Astrocyte (in vitro differentiated cells and primary cell): ENCODE results near the gene SLC39A3. TPM values are rescaled to one million over a fixed set of nuclear protein-coding genes. Genes with fewer than 3 reads are reported as not detected.

Experiments used
- DNase-seq: peaks from one replicate; pipeline ENCODE4 v3.0.0-alpha.2; 2010; ENCODE audit warnings: low read depth
- FAIRE-seq: peaks from 2 replicates; lab custom pipeline; 2011; peaks lifted over from hg19 to GRCh38; lab: Jason Lieb, UNC
- H2AFZ ChIP-seq: 2 replicates; pipeline ENCODE4 v1.6.0; 2012; ENCODE audit warnings: low read depth, low read length, inconsistent platforms
- H3K27ac ChIP-seq: 2 replicates; pipeline ENCODE4 v1.5.1; 2011; ENCODE audit warnings: low read depth, low read length, inconsistent platforms
- H3K27me3 ChIP-seq: 2 replicates; pipeline ENCODE4 v1.6.0; 2011; ENCODE audit warnings: low read length, inconsistent platforms; ENCODE audit not compliant: insufficient read depth
- H3K36me3 ChIP-seq: 2 replicates; pipeline ENCODE4 v1.5.1; 2011; ENCODE audit warnings: low read length, inconsistent platforms; ENCODE audit not compliant: insufficient read depth
- H3K4me1 ChIP-seq: 2 replicates; pipeline ENCODE4 v1.5.1; 2011; ENCODE audit warnings: low read length, inconsistent platforms; ENCODE audit not compliant: insufficient read depth
- H3K4me2 ChIP-seq: 2 replicates; pipeline ENCODE4 v1.6.0; 2012; ENCODE audit warnings: low read length, inconsistent platforms
- H3K4me3 ChIP-seq: 2 replicates; pipeline ENCODE4 v1.5.1; 2011; ENCODE audit warnings: low read depth, mild to moderate bottlenecking, low read length, inconsistent platforms; ENCODE audit not compliant: insufficient read depth
- H3K79me2 ChIP-seq: 2 replicates; pipeline ENCODE4 v1.6.0; 2012; ENCODE audit warnings: mild to moderate bottlenecking, low read length, inconsistent platforms; ENCODE audit not compliant: insufficient read depth
- H3K9ac ChIP-seq: 2 replicates; pipeline ENCODE4 v1.6.0; 2012; ENCODE audit warnings: mild to moderate bottlenecking, low read length, inconsistent platforms
- H3K9me3 ChIP-seq: 2 replicates; pipeline ENCODE4 v1.5.1; 2012; ENCODE audit warnings: low read depth, mild to moderate bottlenecking, low read length, inconsistent platforms; ENCODE audit not compliant: insufficient read depth
- H4K20me1 ChIP-seq: 2 replicates; pipeline ENCODE4 v1.6.0; 2012; ENCODE audit warnings: low read length, inconsistent platforms; ENCODE audit not compliant: insufficient read depth
- H3K27ac Mint-ChIP-seq: one replicate; pipeline ENCODE4 v1.8.0; 2021; ENCODE audit warnings: mild to moderate bottlenecking, mixed read lengths; ENCODE audit not compliant: unreplicated experiment
- H3K27me3 Mint-ChIP-seq: one replicate; pipeline ENCODE4 v1.8.0; 2021; ENCODE audit warnings: low read depth, mixed read lengths; ENCODE audit not compliant: unreplicated experiment
- H3K36me3 Mint-ChIP-seq: one replicate; pipeline ENCODE4 v1.8.0; 2021; ENCODE audit warnings: low read depth, mixed read lengths; ENCODE audit not compliant: unreplicated experiment
- H3K4me1 Mint-ChIP-seq: one replicate; pipeline ENCODE4 v1.8.0; 2021; ENCODE audit warnings: low read depth, mixed read lengths; ENCODE audit not compliant: unreplicated experiment
- H3K4me3 Mint-ChIP-seq: one replicate; pipeline ENCODE4 v1.8.0; 2021; ENCODE audit warnings: mild to moderate bottlenecking, moderate library complexity, mixed read lengths; ENCODE audit not compliant: unreplicated experiment
- H3K9me3 Mint-ChIP-seq: one replicate; pipeline ENCODE4 v1.8.0; 2021; ENCODE audit warnings: mild to moderate bottlenecking, mixed read lengths; ENCODE audit not compliant: unreplicated experiment
- CTCF ChIP-seq: IDR thresholded peaks from 2 replicates; pipeline ENCODE4 v1.5.1; 2011; ENCODE audit warnings: low read depth, mild to moderate bottlenecking, inconsistent platforms, low read length, moderate library complexity; ENCODE audit not compliant: insufficient read depth
- EZH2 ChIP-seq: IDR thresholded peaks from 2 replicates; pipeline ENCODE4 v1.6.1; 2012; ENCODE audit warnings: mild to moderate bottlenecking, low read length, inconsistent platforms; ENCODE audit not compliant: insufficient read depth
- total RNA-seq: library from RNA; stranded (reverse); gene quantifications from 2 replicates; pipeline ENCODE4 v1.2.1, GENCODE V29; 2021

SLC39A3 gene
- total RNA-seq, 1 donor from 2014 or later, result 30.0 TPM

- no peak overlapping the region for H3K27ac Mint-ChIP-seq
- H3K27me3 Mint-ChIP-seq, result peaks cover 1% of the 10 kb centered on the region
- DNase-seq, result no peak
- H4K20me1 ChIP-seq, result peaks cover 12% of the 10 kb centered on the region
- H3K4me1 Mint-ChIP-seq, result no peaks in the 10 kb centered on the region
- peaks cover 5% of the 10 kb centered on the region for H3K36me3 ChIP-seq
- FAIRE-seq, result no peak
- no peak overlapping the region for H2AFZ ChIP-seq
- H3K4me3 ChIP-seq, result no peak overlapping the region
- H3K4me3 Mint-ChIP-seq, result no peak overlapping the region
- no peaks in the 10 kb centered on the region for H3K27me3 ChIP-seq
- H3K9me3 Mint-ChIP-seq, result no peaks in the 10 kb centered on the region
- no peak overlapping the region for H3K4me2 ChIP-seq
- H3K9me3 ChIP-seq, result peaks cover 3% of the 10 kb centered on the region
- H3K27ac ChIP-seq, result no peak overlapping the region
- no peaks in the 10 kb centered on the region for H3K4me1 ChIP-seq
- TF ChIP-seq CTCF, result no peak
- no peak for TF ChIP-seq EZH2
- H3K79me2 ChIP-seq, result no peaks in the 10 kb centered on the region
- H3K9ac ChIP-seq, result no peak overlapping the region
- H3K36me3 Mint-ChIP-seq, result peaks cover 16% of the 10 kb centered on the region
These were observed 7.6 kb downstream of the SLC39A3 start for GRCh38 chr19:2732157-2732725.

- Mint-ChIP-seq H3K27me3 (peaks cover 1% of the 10 kb centered on the region), H3K4me3 (no peak overlapping the region), H3K9me3 (no peaks in the 10 kb centered on the region), H3K36me3 (peaks cover 10% of the 10 kb centered on the region), H3K4me1 (no peaks in the 10 kb centered on the region), H3K27ac (no peak overlapping the region)
- H3K27ac ChIP-seq, result no peak overlapping the region
- no peak for TF ChIP-seq CTCF
- no peak for TF ChIP-seq EZH2
- H3K4me3 ChIP-seq, result no peak overlapping the region
- H2AFZ ChIP-seq, result no peak overlapping the region
- no peak for DNase-seq
- H3K9me3 ChIP-seq, result peaks cover 2% of the 10 kb centered on the region
- H3K36me3 ChIP-seq, result peaks cover 2% of the 10 kb centered on the region
- peaks cover 3% of the 10 kb centered on the region for H3K27me3 ChIP-seq
- FAIRE-seq, result no peak
- no peaks in the 10 kb centered on the region for H3K79me2 ChIP-seq
- H3K4me2 ChIP-seq, result no peak overlapping the region
- H3K4me1 ChIP-seq, result no peaks in the 10 kb centered on the region
- H3K9ac ChIP-seq, result no peak overlapping the region
- H4K20me1 ChIP-seq, result peaks cover 5% of the 10 kb centered on the region
These were observed 8.4 kb downstream of the SLC39A3 start for GRCh38 chr19:2731181-2731995.
